MM.1S (cell line): ENCODE measurements around the gene SLC38A8.
A peak's percentile ranks its signal among the peaks of the same experiment; 100 is the strongest.

Source experiments
- DNase-seq: peaks from one replicate; pipeline ENCODE4 v3.0.0-alpha.2; 2015
- H2AFZ ChIP-seq: fragments of 300-600 bp; sonication (generic); 2 replicates; pipeline ENCODE4 v1.6.0; 2016; ENCODE audit warnings: antibody characterized with exemption, low read length
- H3F3A ChIP-seq: fragments of 300-600 bp; sonication (generic); 2 replicates; pipeline ENCODE4 v1.6.1; 2016; ENCODE audit warnings: mild to moderate bottlenecking, antibody characterized with exemption, low read length, moderate library complexity, mixed read lengths; ENCODE audit not compliant: insufficient read depth
- H3K27ac ChIP-seq: fragments of 300-600 bp; sonication (generic); 2 replicates; pipeline ENCODE4 v1.5.1; 2016; ENCODE audit warnings: mild to moderate bottlenecking, low read length
- H3K27me3 ChIP-seq: fragments of 300-600 bp; sonication (generic); replicated peaks from 2 replicates; pipeline ENCODE4 v1.6.0; 2016; ENCODE audit warnings: low read length; ENCODE audit not compliant: insufficient read depth
- H3K36me3 ChIP-seq: fragments of 300-600 bp; sonication (generic); replicated peaks from 2 replicates; pipeline ENCODE4 v1.6.1; 2016; ENCODE audit warnings: mild to moderate bottlenecking, low read length, mixed read lengths; ENCODE audit not compliant: insufficient read depth
- H3K4me1 ChIP-seq: fragments of 300-600 bp; sonication (generic); 2 replicates; pipeline ENCODE4 v1.6.1; 2016; ENCODE audit warnings: low read length, mixed read lengths
- H3K4me2 ChIP-seq: fragments of 300-600 bp; sonication (generic); 2 replicates; pipeline ENCODE4 v1.6.0; 2016; ENCODE audit warnings: low read depth, low read length
- H3K4me3 ChIP-seq: fragments of 300-600 bp; sonication (generic); 2 replicates; pipeline ENCODE4 v1.5.1; 2016; ENCODE audit warnings: low read length, mixed read lengths
- H3K79me2 ChIP-seq: fragments of 300-600 bp; sonication (generic); 2 replicates; pipeline ENCODE4 v1.6.1; 2016; ENCODE audit warnings: mixed run types, low read length, mixed read lengths
- H3K9ac ChIP-seq: fragments of 300-600 bp; sonication (generic); 2 replicates; pipeline ENCODE4 v1.6.1; 2016; ENCODE audit warnings: low read length, mixed read lengths
- H3K9me2 ChIP-seq: fragments of 300-600 bp; sonication (generic); replicated peaks from 2 replicates; pipeline ENCODE4 v1.6.1; 2016; ENCODE audit warnings: mild to moderate bottlenecking, low read length, mixed read lengths; ENCODE audit not compliant: insufficient read depth
- H3K9me3 ChIP-seq: fragments of 300-600 bp; sonication (generic); replicated peaks from 2 replicates; pipeline ENCODE4 v1.6.1; 2016; ENCODE audit warnings: mild to moderate bottlenecking, low read length, mixed read lengths; ENCODE audit not compliant: insufficient read depth
- H4K20me1 ChIP-seq: fragments of 300-600 bp; sonication (generic); 2 replicates; pipeline ENCODE4 v1.6.1; 2016; ENCODE audit warnings: mild to moderate bottlenecking, low read length, moderate library complexity, mixed read lengths; ENCODE audit not compliant: insufficient read depth
- CTCF ChIP-seq: fragments of 300-600 bp; sonication (generic); IDR thresholded peaks from 2 replicates; pipeline ENCODE4 v1.5.1; 2016; ENCODE audit warnings: antibody characterized with exemption, low read length, mixed read lengths
- EZH2 ChIP-seq: fragments of 300-600 bp; sonication (generic); optimal IDR thresholded peaks from 2 replicates; pipeline ENCODE3; 2017; ENCODE audit warnings: low read depth, mild to moderate bottlenecking, antibody characterized with exemption, low read length, mixed read lengths
- EZH2phosphoT487 ChIP-seq: fragments of 300-600 bp; sonication (generic); IDR thresholded peaks from 2 replicates; pipeline ENCODE4 v1.6.1; 2018; ENCODE audit warnings: antibody characterized with exemption, low read length

The SLC38A8 gene

GRCh38 chr16:83967838-83968305 lies 74.7 kb downstream of the SLC38A8 start, which contains the start of gene NECAB2:
Gene NECAB2, plus strand, starts transcription at chr16:83968244. Its CDS starts 405 bp downstream, at chr16:83968649.
- peak; percentile 20; the same call in 1 of the 2 replicates for TF ChIP-seq CTCF
- no peak for TF ChIP-seq EZH2
- TF ChIP-seq EZH2phosphoT487 = no peak
- Histone ChIP-seq H3K4me3 (no peak within 1 kb of the TSS), H3K9ac (no peak within 1 kb of the TSS), H3F3A (no peaks in the 10 kb centered on the region), H3K79me2 (no peaks in the 10 kb centered on the region), H3K4me2 (no peak within 1 kb of the TSS), H3K27ac (no peak within 1 kb of the TSS), H3K4me1 (no peaks in the 10 kb centered on the region), H4K20me1 (no peaks in the 10 kb centered on the region), H3K9me3 (no peaks in the 10 kb centered on the region), H3K36me3 (no peaks in the 10 kb centered on the region), H2AFZ (no peak within 1 kb of the TSS), H3K9me2 (no peaks in the 10 kb centered on the region), H3K27me3 (peaks cover 15% of the 10 kb centered on the region)
- no peak for DNase-seq

- Histone ChIP-seq H2AFZ (no peak overlapping the region), H3K4me2 (no peak overlapping the region)
- TF ChIP-seq EZH2 (no peak), CTCF (no peak), EZH2phosphoT487 (no peak)
These were observed 75.5 kb downstream of the SLC38A8 start for GRCh38 chr16:83967091-83967490.

GRCh38 chr16:83966153-83966696 lies 76.4 kb downstream of the SLC38A8 start:
- H4K20me1 ChIP-seq = no peaks in the 10 kb centered on the region

More at GRCh38 chr16:83967091-83967490, 75.5 kb downstream of the SLC38A8 start:
- DNase-seq = no peak
- H3K36me3 ChIP-seq = no peaks in the 10 kb centered on the region
- H3K4me1 ChIP-seq = no peaks in the 10 kb centered on the region
- no peak overlapping the region for H3K9ac ChIP-seq
- H4K20me1 ChIP-seq = no peaks in the 10 kb centered on the region
- no peaks in the 10 kb centered on the region for H3K9me3 ChIP-seq
- H3K27me3 ChIP-seq = peaks cover 7% of the 10 kb centered on the region
- H3K4me3 ChIP-seq = no peak overlapping the region
- H3F3A ChIP-seq = no peaks in the 10 kb centered on the region
- H3K79me2 ChIP-seq = no peaks in the 10 kb centered on the region
- no peaks in the 10 kb centered on the region for H3K9me2 ChIP-seq
- H3K27ac ChIP-seq = no peak overlapping the region

More at GRCh38 chr16:83966153-83966696, 76.4 kb downstream of the SLC38A8 start:
- H3K4me3 ChIP-seq = no peak overlapping the region
- H3K27ac ChIP-seq = no peak overlapping the region
- H3K9me2 ChIP-seq = no peaks in the 10 kb centered on the region
- TF ChIP-seq CTCF = no peak
- TF ChIP-seq EZH2phosphoT487 = no peak
- H3K36me3 ChIP-seq = no peaks in the 10 kb centered on the region
- no peak for DNase-seq
- no peak overlapping the region for H3K9ac ChIP-seq
- H3F3A ChIP-seq = no peaks in the 10 kb centered on the region
- peaks cover 2% of the 10 kb centered on the region for H3K27me3 ChIP-seq
- H3K4me2 ChIP-seq = no peak overlapping the region
- no peaks in the 10 kb centered on the region for H3K79me2 ChIP-seq
- no peaks in the 10 kb centered on the region for H3K9me3 ChIP-seq
- H2AFZ ChIP-seq = no peak overlapping the region
- no peaks in the 10 kb centered on the region for H3K4me1 ChIP-seq
